BLaER1 (cell line): ENCODE measurements around the gene ABITRAM.
"Not testable (repeated sequence)": the region's sequence is repeated elsewhere in the genome, so short reads cannot be mapped to it uniquely, and the experiment has no call there.

ENCODE experiments used
- H3K27ac ChIP-seq: shearing (Covaris generic); formaldehyde crosslinking; 2 replicates; pipeline ENCODE4 v1.8.1; 2022
- H3K27me3 ChIP-seq: shearing (Covaris generic); formaldehyde crosslinking; 2 replicates; pipeline ENCODE4 v1.8.1; 2022
- H3K36me3 ChIP-seq: shearing (Covaris generic); formaldehyde crosslinking; 2 replicates; pipeline ENCODE4 v1.8.1; 2022
- H3K4me1 ChIP-seq: shearing (Covaris generic); formaldehyde crosslinking; 2 replicates; pipeline ENCODE4 v1.8.1; 2022
- H3K4me2 ChIP-seq: shearing (Covaris generic); formaldehyde crosslinking; 2 replicates; pipeline ENCODE4 v1.8.1; 2022
- H3K4me3 ChIP-seq: shearing (Covaris generic); formaldehyde crosslinking; 2 replicates; pipeline ENCODE4 v1.8.1; 2022
- H3K9ac ChIP-seq: shearing (Covaris generic); formaldehyde crosslinking; 2 replicates; pipeline ENCODE4 v1.8.1; 2022
- H3K9me3 ChIP-seq: shearing (Covaris generic); formaldehyde crosslinking; 2 replicates; pipeline ENCODE4 v1.8.1; 2022
- H4K20me1 ChIP-seq: shearing (Covaris generic); formaldehyde crosslinking; 2 replicates; pipeline ENCODE4 v1.8.1; 2022
- Cebpa-rat ChIP-seq: shearing (Covaris generic); IDR thresholded peaks from 2 replicates; pipeline ENCODE4 v1.8.1; 2022

Gene ABITRAM

GRCh38 chr9:108903420-108904103, 30.6 kb upstream of the ABITRAM start:
- no peak overlapping the region for H3K27ac ChIP-seq
- H3K4me2 ChIP-seq: no peak overlapping the region
- no peak overlapping the region for H3K9ac ChIP-seq
- H3K4me3 ChIP-seq: no peak overlapping the region
- no peaks in the 10 kb centered on the region for H4K20me1 ChIP-seq
- no peak for TF ChIP-seq Cebpa-rat
- no peaks in the 10 kb centered on the region for H3K9me3 ChIP-seq
- peaks cover 95% of the 10 kb centered on the region for H3K36me3 ChIP-seq
- H3K4me1 ChIP-seq: no peaks in the 10 kb centered on the region
- H3K27me3 ChIP-seq: no peaks in the 10 kb centered on the region

- Histone ChIP-seq H3K36me3 (peaks cover 95% of the 10 kb centered on the region), H3K9ac (no peak overlapping the region), H3K4me1 (no peaks in the 10 kb centered on the region), H3K27ac (no peak overlapping the region), H4K20me1 (no peaks in the 10 kb centered on the region), H3K9me3 (no peaks in the 10 kb centered on the region), H3K4me2 (no peak overlapping the region), H3K4me3 (no peak overlapping the region), H3K27me3 (no peaks in the 10 kb centered on the region)
- no peak for TF ChIP-seq Cebpa-rat
Measured at GRCh38 chr9:108904161-108904560, 30.0 kb upstream of the ABITRAM start.

DNA sequence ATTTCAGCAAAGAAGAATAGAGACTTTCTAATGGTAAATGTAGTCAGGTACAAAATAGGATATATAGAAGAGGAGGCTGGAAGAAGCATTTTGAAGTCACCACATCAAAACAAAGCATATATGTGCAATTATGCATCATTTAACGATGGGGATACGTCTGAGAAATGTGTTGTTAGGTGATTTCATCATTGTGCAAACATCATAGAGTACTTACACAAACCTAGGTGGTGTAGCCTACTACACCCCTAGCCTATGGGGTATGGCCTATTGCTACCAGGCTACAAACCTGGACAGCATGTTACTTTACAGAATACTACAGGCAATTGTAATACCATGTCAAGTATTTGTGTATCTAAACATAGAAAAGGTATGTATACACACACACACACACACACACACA, 28.7 kb upstream of the ABITRAM start:
- no peaks in the 10 kb centered on the region for H3K9me3 ChIP-seq
- no peaks in the 10 kb centered on the region for H3K27me3 ChIP-seq
- no peak overlapping the region for H3K4me2 ChIP-seq
- no peaks in the 10 kb centered on the region for H3K4me1 ChIP-seq
- TF ChIP-seq Cebpa-rat: no peak
- peaks cover 95% of the 10 kb centered on the region for H3K36me3 ChIP-seq
- H4K20me1 ChIP-seq: no peaks in the 10 kb centered on the region
- no peak overlapping the region for H3K4me3 ChIP-seq
- no peak overlapping the region for H3K9ac ChIP-seq
- H3K27ac ChIP-seq: no peak overlapping the region

DNA sequence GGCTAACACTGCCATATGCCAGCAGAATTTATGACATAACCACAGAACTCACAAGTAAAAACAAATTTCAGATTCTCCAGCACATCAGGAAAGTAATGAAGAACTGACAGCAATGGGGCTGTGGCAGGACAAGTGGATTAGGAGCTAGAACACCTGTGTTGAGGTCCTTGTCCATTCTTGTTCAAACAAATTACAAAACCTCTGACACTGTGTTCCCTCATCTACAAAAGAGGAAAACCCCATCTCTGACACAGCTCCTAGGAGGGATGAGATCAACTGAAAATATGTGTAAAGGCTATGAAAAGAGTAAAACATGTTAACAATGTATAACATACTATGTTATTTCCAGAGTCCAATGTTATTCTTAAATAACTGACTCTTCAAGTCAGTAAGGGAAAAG, 23.8 kb upstream of the ABITRAM start:
- H3K27ac ChIP-seq: no peak overlapping the region
- H3K36me3 ChIP-seq: peaks cover 88% of the 10 kb centered on the region
- no peaks in the 10 kb centered on the region for H3K4me1 ChIP-seq
- H3K9me3 ChIP-seq: no peaks in the 10 kb centered on the region
- H3K4me3 ChIP-seq: no peak overlapping the region
- no peak overlapping the region for H3K4me2 ChIP-seq
- H3K9ac ChIP-seq: no peak overlapping the region
- H4K20me1 ChIP-seq: no peaks in the 10 kb centered on the region
- no peaks in the 10 kb centered on the region for H3K27me3 ChIP-seq
- no peak for TF ChIP-seq Cebpa-rat

- Histone ChIP-seq H3K27me3 (no peaks in the 10 kb centered on the region), H3K4me3 (no peak overlapping the region), H3K9me3 (no peaks in the 10 kb centered on the region), H4K20me1 (no peaks in the 10 kb centered on the region), H3K4me1 (no peaks in the 10 kb centered on the region), H3K4me2 (no peak overlapping the region), H3K36me3 (peaks cover 86% of the 10 kb centered on the region), H3K9ac (no peak overlapping the region), H3K27ac (no peak overlapping the region)
- TF ChIP-seq Cebpa-rat: no peak
Measured at GRCh38 chr9:108910914-108911313, 23.3 kb upstream of the ABITRAM start.

GRCh38 chr9:108911820-108912219, 22.4 kb upstream of the ABITRAM start:
- Histone ChIP-seq H3K4me1 (no peaks in the 10 kb centered on the region), H4K20me1 (no peaks in the 10 kb centered on the region), H3K9ac (no peak overlapping the region), H3K4me3 (no peak overlapping the region), H3K9me3 (no peaks in the 10 kb centered on the region), H3K4me2 (no peak overlapping the region), H3K27me3 (no peaks in the 10 kb centered on the region), H3K36me3 (peaks cover 81% of the 10 kb centered on the region), H3K27ac (no peak overlapping the region)
- TF ChIP-seq Cebpa-rat: no peak

DNA sequence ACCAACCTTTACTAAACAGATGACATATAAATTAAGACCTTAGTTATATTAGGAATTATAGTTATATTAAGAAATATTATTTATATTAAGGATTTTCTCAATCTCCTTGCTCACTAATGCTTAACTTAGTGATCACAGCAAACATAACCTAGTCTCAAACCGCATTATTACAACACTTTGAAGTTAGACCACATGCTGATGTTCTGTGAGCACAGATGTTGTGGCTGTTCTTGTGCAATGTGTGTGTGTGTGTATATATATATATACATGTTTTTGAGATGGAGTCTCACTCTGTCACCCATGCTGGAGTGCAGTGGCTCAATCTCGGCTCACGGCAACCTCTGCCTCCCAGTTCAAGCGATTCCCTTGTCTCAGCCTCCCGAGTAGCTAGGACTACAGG, 20.8 kb upstream of the ABITRAM start:
- H4K20me1 ChIP-seq: no peaks in the 10 kb centered on the region
- no peak overlapping the region for H3K9ac ChIP-seq
- H3K27ac ChIP-seq: no peak overlapping the region
- H3K4me2 ChIP-seq: no peak overlapping the region
- H3K27me3 ChIP-seq: no peaks in the 10 kb centered on the region
- H3K4me1 ChIP-seq: no peaks in the 10 kb centered on the region
- no peak for TF ChIP-seq Cebpa-rat
- H3K4me3 ChIP-seq: no peak overlapping the region
- H3K9me3 ChIP-seq: no peaks in the 10 kb centered on the region
- peaks cover 80% of the 10 kb centered on the region for H3K36me3 ChIP-seq

DNA sequence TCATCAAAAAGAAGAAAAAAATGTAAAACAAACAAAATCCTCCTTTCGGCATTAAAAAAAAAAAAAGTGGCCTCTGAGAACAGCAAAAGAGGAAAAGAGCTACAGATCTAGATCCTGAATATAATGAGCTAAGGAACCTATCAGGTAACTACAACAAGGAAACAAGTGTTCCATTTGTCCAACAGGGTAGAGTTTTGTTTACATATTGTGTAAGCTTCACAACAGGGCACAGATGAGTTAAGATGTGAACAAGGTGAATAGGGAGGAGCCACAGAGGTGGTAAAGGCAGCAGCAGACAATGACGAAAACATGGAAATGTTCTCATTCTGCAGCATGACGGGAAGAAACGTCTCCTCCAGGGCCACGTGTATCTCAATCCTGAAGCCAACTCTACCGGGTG, 14.7 kb upstream of the ABITRAM start:
- no peaks in the 10 kb centered on the region for H4K20me1 ChIP-seq
- no peak overlapping the region for H3K4me3 ChIP-seq
- H3K9ac ChIP-seq: no peak overlapping the region
- no peaks in the 10 kb centered on the region for H3K27me3 ChIP-seq
- no peak for TF ChIP-seq Cebpa-rat
- no peak overlapping the region for H3K4me2 ChIP-seq
- H3K36me3 ChIP-seq: peaks cover 86% of the 10 kb centered on the region
- no peaks in the 10 kb centered on the region for H3K4me1 ChIP-seq
- no peaks in the 10 kb centered on the region for H3K9me3 ChIP-seq
- H3K27ac ChIP-seq: no peak overlapping the region

GRCh38 chr9:108920401-108920800, 13.8 kb upstream of the ABITRAM start:
- not testable (repeated sequence) for H3K4me1 ChIP-seq, H3K27ac ChIP-seq, H3K27me3 ChIP-seq, H3K4me2 ChIP-seq, H4K20me1 ChIP-seq, H3K4me3 ChIP-seq, H3K9ac ChIP-seq, H3K9me3 ChIP-seq
- H3K36me3 ChIP-seq: peaks cover 87% of the 10 kb centered on the region

DNA sequence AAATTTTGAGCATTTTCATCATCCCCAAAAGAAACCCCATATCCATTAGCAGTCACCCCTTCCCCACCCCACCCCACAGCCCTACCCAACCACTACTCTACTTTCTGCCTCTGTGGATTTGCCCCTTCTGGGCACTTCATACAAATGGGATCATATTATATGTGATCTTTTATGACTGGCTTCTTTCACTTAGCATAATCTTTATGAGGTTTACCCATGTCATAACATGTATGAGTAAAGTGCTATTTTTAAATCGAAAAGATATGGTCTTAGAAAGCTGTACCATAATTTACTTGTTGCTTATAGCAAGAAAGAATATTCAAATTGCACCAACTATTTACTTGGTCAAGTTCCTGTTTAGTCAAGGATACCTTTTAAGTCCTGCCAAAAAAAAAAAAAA, 13.0 kb upstream of the ABITRAM start:
- Histone ChIP-seq H3K9ac (no peak overlapping the region), H3K4me3 (no peak overlapping the region), H3K27ac (no peak overlapping the region), H3K4me2 (no peak overlapping the region), H4K20me1 (no peaks in the 10 kb centered on the region), H3K27me3 (no peaks in the 10 kb centered on the region), H3K9me3 (no peaks in the 10 kb centered on the region), H3K36me3 (peaks cover 89% of the 10 kb centered on the region), H3K4me1 (no peaks in the 10 kb centered on the region)
- no peak for TF ChIP-seq Cebpa-rat

DNA sequence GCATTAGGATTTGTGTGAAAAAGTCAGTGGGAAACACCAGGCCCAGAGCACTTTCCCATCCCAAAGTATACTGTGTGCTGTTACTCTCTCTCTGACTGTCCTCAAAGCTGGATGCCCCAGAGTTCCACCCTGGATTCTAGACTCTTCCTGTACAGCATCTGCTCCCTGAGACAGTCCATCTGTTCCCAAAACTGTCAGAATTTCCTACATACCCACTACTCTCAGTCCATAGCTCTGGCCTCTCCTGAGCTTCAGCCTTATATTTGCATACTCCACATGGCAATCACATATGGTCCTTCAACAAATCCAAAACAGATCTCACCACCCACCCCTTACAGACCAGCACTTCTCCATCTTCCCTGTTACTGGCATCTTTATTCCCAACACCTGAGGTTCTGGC, 9.7 kb upstream of the ABITRAM start:
- H3K4me1 ChIP-seq: no peaks in the 10 kb centered on the region
- no peaks in the 10 kb centered on the region for H3K27me3 ChIP-seq
- no peaks in the 10 kb centered on the region for H3K9me3 ChIP-seq
- no peak overlapping the region for H3K4me2 ChIP-seq
- H3K36me3 ChIP-seq: peaks cover 96% of the 10 kb centered on the region
- TF ChIP-seq Cebpa-rat: no peak
- no peak overlapping the region for H3K27ac ChIP-seq
- H3K4me3 ChIP-seq: no peak overlapping the region
- no peaks in the 10 kb centered on the region for H4K20me1 ChIP-seq
- no peak overlapping the region for H3K9ac ChIP-seq
